GM19455 (cell line): ENCODE data around the gene SEC14L5.

Experiments used
- ATAC-seq: cut with Tn5 transposase; IDR thresholded peaks from one replicate; pipeline ENCODE4 v1.9.1; 2021; ENCODE audit not compliant: unreplicated experiment

Gene SEC14L5

GRCh38 chr16:4982056-4982867 is 24.1 kb downstream of the SEC14L5 start:
- ATAC-seq = no peak

- ATAC-seq = no peak
Measured at GRCh38 chr16:4984174-4984990, 26.3 kb downstream of the SEC14L5 start.

GRCh38 chr16:4987250-4987579 is 29.1 kb downstream of the SEC14L5 start:
- ATAC-seq = no peak

- no peak for ATAC-seq
Measured at GRCh38 chr16:4987580-4988374, 29.6 kb downstream of the SEC14L5 start.

- ATAC-seq = no peak
Measured at GRCh38 chr16:4988647-4989046, 30.5 kb downstream of the SEC14L5 start.

GRCh38 chr16:4989391-4990006 is 31.4 kb downstream of the SEC14L5 start:
- no peak for ATAC-seq

- no peak for ATAC-seq
Measured at GRCh38 chr16:4990415-4990814, 32.3 kb downstream of the SEC14L5 start.

- no peak for ATAC-seq
Measured at GRCh38 chr16:4991754-4992153, 33.6 kb downstream of the SEC14L5 start.

- no peak for ATAC-seq
Measured at GRCh38 chr16:4994719-4995434, 36.7 kb downstream of the SEC14L5 start.

- no peak for ATAC-seq
Measured at GRCh38 chr16:5000573-5001001, 42.5 kb downstream of the SEC14L5 start.

GRCh38 chr16:5001571-5001970 is 43.4 kb downstream of the SEC14L5 start:
- no peak for ATAC-seq

- ATAC-seq = no peak
Measured at GRCh38 chr16:5001986-5002385, 43.9 kb downstream of the SEC14L5 start.

- no peak for ATAC-seq
Measured at GRCh38 chr16:5002699-5003143, 44.6 kb downstream of the SEC14L5 start.

- ATAC-seq = no peak
Measured at GRCh38 chr16:5003211-5003610, 45.1 kb downstream of the SEC14L5 start.

- no peak for ATAC-seq
Measured at GRCh38 chr16:5003828-5004227, 45.7 kb downstream of the SEC14L5 start.

GRCh38 chr16:5004311-5004710 is 46.2 kb downstream of the SEC14L5 start:
- no peak for ATAC-seq

- no peak for ATAC-seq
Measured at GRCh38 chr16:5005916-5006315, 47.8 kb downstream of the SEC14L5 start.

GRCh38 chr16:5006348-5007193 is 48.4 kb downstream of the SEC14L5 start:
- ATAC-seq = no peak

GRCh38 chr16:5007256-5007655 is 49.1 kb downstream of the SEC14L5 start:
- no peak for ATAC-seq
